ENCODE data around the gene TRIM44.

DNA sequence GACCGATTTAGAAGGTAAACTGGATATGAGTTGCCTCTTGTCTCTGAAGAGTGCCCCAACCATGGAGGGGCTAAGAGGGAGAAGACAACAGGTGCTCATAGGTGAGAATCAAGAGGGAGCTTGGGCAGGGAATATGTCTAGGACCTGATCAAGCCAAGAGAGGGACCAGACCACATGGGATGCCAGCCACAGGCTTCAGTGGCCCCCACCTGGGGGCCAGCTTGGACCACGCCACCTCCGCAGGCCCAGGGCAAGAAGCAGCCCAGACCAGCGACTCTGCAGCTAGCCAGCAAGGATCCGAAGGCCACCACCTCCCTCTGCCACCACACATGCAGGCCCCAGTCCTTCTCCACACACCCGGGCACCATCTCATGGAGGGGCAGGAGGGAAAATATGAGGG, 188.8 kb downstream of the TRIM44 start:
- no peak for TF ChIP-seq POLR2AphosphoS5 (IDR thresholded peaks at IDR 0.05; ENCODE audit: low read depth, low read length)
- TF ChIP-seq TAF1 (IDR thresholded peaks at IDR 0.05; ENCODE audit: low read depth, low read length): no peak
- TF ChIP-seq POU2F2 (IDR thresholded peaks at IDR 0.05; ENCODE audit: low read depth, low read length): no peak
- no peak for TF ChIP-seq POLR2A (IDR thresholded peaks at IDR 0.05; ENCODE audit: low read depth, low read length)

Measured in GM12891 (cell line).